MCF 10A (cell line): Measurements from ENCODE around the gene IMMP2L. TPM values are rescaled to one million over a fixed set of nuclear protein-coding genes. Genes with fewer than 3 reads are reported as not detected.

Source experiments
- BruUV-seq: library from RNA; stranded (reverse); fragments of 400-500 nt; replicated peaks from 2 replicates; lab custom pipeline; 2021; lab: Mats Ljungman, UMichigan
- CTCF ChIA-PET: fragments of 300-600 bp; sonication (Branson Sonifier 250); formaldehyde crosslinking; extraction: SDS; loops from one replicate; lab custom pipeline; 2021; ENCODE audit warnings: antibody characterized with exemption, inconsistent platforms; lab: Yijun Ruan, JAX
- POLR2A ChIA-PET: fragments of 300-600, 350-650 bp; sonication (Branson Sonifier 250); formaldehyde crosslinking; extraction: SDS; loops from one replicate; lab custom pipeline; 2020; ENCODE audit warnings: antibody characterized with exemption, inconsistent platforms; lab: Yijun Ruan, JAX
- DNase-seq: peaks from one replicate; pipeline ENCODE4 v3.0.0-alpha.2; 2018; ENCODE audit not compliant: unreplicated experiment
- H3K27ac Mint-ChIP-seq: one replicate; pipeline ENCODE4 v1.8.0; 2022; ENCODE audit warnings: mild to moderate bottlenecking, low read depth, mixed read lengths; ENCODE audit not compliant: unreplicated experiment
- H3K27me3 Mint-ChIP-seq: one replicate; pipeline ENCODE4 v1.8.0; 2022; ENCODE audit warnings: mixed read lengths; ENCODE audit not compliant: insufficient read depth, unreplicated experiment
- H3K36me3 Mint-ChIP-seq: one replicate; pipeline ENCODE4 v1.8.0; 2022; ENCODE audit warnings: mild to moderate bottlenecking, moderate library complexity, mixed read lengths; ENCODE audit not compliant: insufficient read depth, unreplicated experiment
- H3K4me1 Mint-ChIP-seq: one replicate; pipeline ENCODE4 v1.8.0; 2022; ENCODE audit warnings: mixed read lengths; ENCODE audit not compliant: insufficient read depth, unreplicated experiment
- H3K4me3 Mint-ChIP-seq: one replicate; pipeline ENCODE4 v1.8.0; 2022; ENCODE audit warnings: mild to moderate bottlenecking, moderate library complexity, mixed read lengths; ENCODE audit not compliant: unreplicated experiment
- H3K9me3 Mint-ChIP-seq: one replicate; pipeline ENCODE4 v1.8.0; 2022; ENCODE audit warnings: mixed read lengths; ENCODE audit not compliant: unreplicated experiment
- CTCF ChIP-seq: fragments of 200-600 bp; IDR thresholded peaks from one replicate; pipeline ENCODE4 v1.8.0; 2022; ENCODE audit warnings: antibody characterized with exemption, mild to moderate bottlenecking; ENCODE audit not compliant: unreplicated experiment
- intact Hi-C: fragments of 100-400 bp; cut with micrococcal nuclease; formaldehyde crosslinking; loops from 2 replicates; pipeline ENCODE4 v1.14.1; 2022
- total RNA-seq: library from RNA; stranded (reverse); gene quantifications from 2 replicates; pipeline ENCODE4 v1.2.3, GENCODE V29; 2022

The IMMP2L gene
- total RNA-seq, 1 experiment from 2014 or later, result 23.7 TPM

DNA sequence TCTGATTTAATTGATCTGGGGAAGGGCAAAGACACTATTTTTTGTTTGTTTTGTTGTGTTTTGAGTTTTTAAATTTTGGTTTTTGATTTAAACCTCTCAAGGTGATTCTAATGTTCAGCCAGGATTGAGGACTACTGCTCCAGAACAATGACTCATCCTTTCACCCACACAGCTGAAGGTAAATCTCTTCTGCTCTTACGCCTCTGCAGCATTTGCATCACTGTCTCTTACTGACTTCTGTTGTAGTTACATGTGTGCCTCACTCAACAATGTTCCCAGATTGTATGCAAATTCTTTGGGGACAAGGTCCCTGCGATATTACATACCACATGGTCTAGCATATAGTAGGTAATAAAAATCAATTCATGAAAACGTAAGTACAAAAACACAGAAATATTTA lies 938.9 kb downstream of the IMMP2L start:
- H3K27ac Mint-ChIP-seq, result no peak overlapping the region
- no peaks in the 10 kb centered on the region for H3K36me3 Mint-ChIP-seq
- intact Hi-C loops, result no loop called here
- peak; percentile 8 for DNase-seq
- H3K4me3 Mint-ChIP-seq, result no peak overlapping the region
- H3K27me3 Mint-ChIP-seq, result no peaks in the 10 kb centered on the region
- no TSS peak for BruUV-seq
- no peaks in the 10 kb centered on the region for H3K9me3 Mint-ChIP-seq
- TF ChIP-seq CTCF, result no peak
- ChIA-PET POLR2A (interaction anchor here (0.6 to 0.7 kb wide), 2 partner anchors 13 to 49 kb away, joined by 3 to 5 read pairs; no protein-coding TSS in a partner anchor), CTCF (no interaction called here)
- no peaks in the 10 kb centered on the region for H3K4me1 Mint-ChIP-seq

DNA sequence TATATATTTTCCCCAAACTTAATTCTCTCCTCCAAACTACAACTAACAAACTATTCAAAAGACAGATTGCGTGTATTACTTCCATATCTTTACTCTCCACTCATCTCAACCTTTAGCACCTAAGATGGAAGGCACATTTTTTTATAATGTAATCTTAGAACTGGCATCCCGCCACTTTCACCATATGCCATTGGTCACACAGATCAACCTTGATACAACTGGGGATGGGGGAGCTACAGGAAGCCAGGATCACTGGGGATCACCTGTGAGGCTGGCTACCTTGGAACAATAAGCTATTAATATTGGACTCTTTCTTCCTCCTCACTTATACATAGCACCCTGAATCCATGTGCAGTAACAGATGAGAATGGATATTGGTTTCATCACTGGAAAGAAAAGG lies 941.0 kb downstream of the IMMP2L start:
- ChIA-PET POLR2A (no interaction called here), CTCF (interaction anchor here (0.5 kb wide), 1 partner anchor 22 kb away, joined by 3 read pairs; no protein-coding TSS in a partner anchor)
- Mint-ChIP-seq H3K9me3 (peaks cover 2% of the 10 kb centered on the region), H3K27ac (no peak overlapping the region), H3K36me3 (no peaks in the 10 kb centered on the region), H3K4me3 (no peak overlapping the region), H3K4me1 (no peaks in the 10 kb centered on the region), H3K27me3 (no peaks in the 10 kb centered on the region)
- TF ChIP-seq CTCF, result no peak
- intact Hi-C loops, result no loop called here
- no peak for DNase-seq
- no TSS peak for BruUV-seq

DNA sequence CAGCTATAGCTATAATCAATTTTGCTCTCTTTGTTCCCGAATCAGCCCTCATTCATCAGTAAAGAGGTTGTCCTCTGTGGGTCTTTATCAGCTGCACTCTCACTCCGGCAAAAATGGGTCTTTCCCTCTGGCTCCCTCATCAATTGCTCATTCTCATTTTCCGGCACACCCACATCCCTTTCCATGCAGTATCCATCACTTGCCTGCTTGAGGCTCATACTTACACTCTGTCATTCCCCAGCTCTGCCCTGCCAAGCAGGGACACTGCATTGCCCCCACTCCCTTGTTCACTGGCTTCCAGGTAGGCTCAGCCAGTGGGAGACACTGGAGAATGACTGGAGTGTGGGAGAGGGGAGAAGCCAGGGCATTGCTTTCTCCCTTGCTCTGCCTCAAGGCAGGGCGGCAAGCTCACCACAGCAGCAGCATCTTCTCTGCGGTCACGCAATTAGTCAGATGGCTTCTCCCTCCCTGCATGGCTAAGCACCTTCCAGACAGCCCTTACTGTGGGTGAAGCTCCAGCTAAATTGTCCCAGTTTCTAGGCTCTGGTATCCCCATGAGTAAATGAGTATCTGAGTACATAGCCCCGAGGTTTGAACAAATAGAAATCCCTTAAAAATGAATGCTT lies 942.1 kb downstream of the IMMP2L start:
- TF ChIP-seq CTCF, result no peak
- DNase-seq, result no peak
- H3K9me3 Mint-ChIP-seq, result peaks cover 13% of the 10 kb centered on the region
- H3K27me3 Mint-ChIP-seq, result no peaks in the 10 kb centered on the region
- H3K36me3 Mint-ChIP-seq, result no peaks in the 10 kb centered on the region
- intact Hi-C loops, result no loop called here
- ChIA-PET POLR2A (interaction anchor here (0.5 kb wide), 1 partner anchor 22 kb away, joined by 3 read pairs; no protein-coding TSS in a partner anchor), CTCF (interaction anchor here (0.6 kb wide), 1 partner anchor 75 kb away, joined by 3 read pairs; no protein-coding TSS in a partner anchor)
- no peak overlapping the region for H3K27ac Mint-ChIP-seq
- no TSS peak for BruUV-seq
- H3K4me3 Mint-ChIP-seq, result no peak overlapping the region
- no peaks in the 10 kb centered on the region for H3K4me1 Mint-ChIP-seq
